ENCODE results near the gene ACVR2A. TPM values are rescaled to one million over a fixed set of nuclear protein-coding genes. Genes with fewer than 3 reads are reported as not detected.

The ACVR2A gene
- total and polyA plus RNA-seq, 8 donors, result 4.8 to 13.9 (median 7.0) TPM

DNA sequence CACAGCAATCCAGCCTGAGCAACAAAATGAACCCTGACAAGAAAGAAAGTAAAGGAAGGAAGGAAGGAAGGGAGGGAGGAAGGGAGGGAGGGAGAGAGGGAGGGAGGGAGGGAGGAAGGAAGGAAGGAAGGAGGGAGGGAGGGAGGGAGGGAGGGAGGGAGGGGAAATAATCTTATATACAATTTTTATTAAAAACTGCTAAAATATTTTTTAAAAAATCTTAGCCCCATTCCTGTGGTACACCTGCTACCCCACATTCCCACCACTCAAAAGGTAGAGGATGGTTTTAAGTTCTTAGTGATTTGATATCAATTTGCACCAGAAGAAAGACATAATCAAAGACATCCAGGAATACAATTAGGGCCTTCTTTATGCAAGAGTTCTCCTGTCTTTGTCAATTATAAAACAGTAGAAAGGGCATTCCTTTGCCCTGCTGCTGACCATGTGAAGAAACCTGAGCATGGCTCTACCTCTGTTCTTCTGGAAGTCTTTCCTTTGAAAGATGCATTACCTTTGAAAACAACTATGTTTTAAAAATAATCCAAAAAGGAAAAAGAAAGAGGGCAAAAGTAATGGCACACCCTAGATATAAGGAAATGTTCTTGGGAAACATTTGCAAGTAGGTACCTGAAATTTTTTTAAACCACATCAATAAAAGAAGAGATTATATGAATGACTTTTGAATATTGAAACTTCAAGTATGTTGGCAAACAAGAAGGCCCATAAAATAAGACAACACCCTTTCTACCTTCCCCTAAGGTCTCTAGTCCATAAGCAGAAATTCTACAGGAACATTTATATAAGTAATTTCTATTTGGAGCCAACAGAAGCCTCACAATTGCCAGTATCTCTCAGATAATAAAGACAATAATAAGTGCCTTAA is 33.7 kb upstream of the ACVR2A start:
- no peak for TF ChIP-seq CTCF (IDR thresholded peaks at IDR 0.05)
- ATAC-seq, result no peak
- Histone ChIP-seq H3K4me1 (no peaks in the 10 kb centered on the region), H3K9me3 (no peaks in the 10 kb centered on the region), H3K4me3 (no peak overlapping the region), H3K27me3 (no peaks in the 10 kb centered on the region), H3K27ac (no peak overlapping the region), H3K36me3 (no peaks in the 10 kb centered on the region)
- intact Hi-C loops (cut with DNase I), result no loop called here
- DNase-seq, result no peak
- peak; percentile 87 for FAIRE-seq

DNA sequence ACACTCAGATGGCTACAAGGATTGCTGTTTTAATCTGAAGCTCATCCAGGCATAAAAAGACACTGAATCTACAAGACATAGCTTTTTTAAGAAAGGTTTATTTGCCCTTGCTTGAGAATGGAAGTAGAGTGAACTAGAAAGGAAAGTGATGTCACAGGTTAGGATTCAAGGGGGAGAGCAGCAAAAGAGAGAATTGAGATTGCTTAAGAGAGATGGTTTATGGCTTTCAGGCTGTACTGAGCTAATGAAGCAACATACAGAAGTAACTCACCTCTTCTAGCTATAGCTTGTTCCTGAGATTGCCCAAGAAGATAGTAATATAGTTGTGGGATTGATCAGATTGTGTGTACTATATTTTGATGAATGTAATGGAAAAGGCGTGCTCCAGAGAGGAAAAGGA is 26.1 kb upstream of the ACVR2A start:
- ATAC-seq (no peak), DNase-seq (no peak), FAIRE-seq (no peak)
- H3K9me3 ChIP-seq, result no peaks in the 10 kb centered on the region
- 89 to 92% methylated on average over 1 of the region's 1 CpG for WGBS, 2 donors
- no peak for TF ChIP-seq CTCF (IDR thresholded peaks at IDR 0.05)
- H3K27ac ChIP-seq, result no peak overlapping the region
- intact Hi-C loops (cut with DNase I), result no loop called here
- no peaks in the 10 kb centered on the region for H3K27me3 ChIP-seq
- no peaks in the 10 kb centered on the region for H3K36me3 ChIP-seq
- H3K4me1 ChIP-seq, result no peaks in the 10 kb centered on the region
- H3K4me3 ChIP-seq, result no peak overlapping the region

- FAIRE-seq (peak; percentile 17), DNase-seq (no peak), ATAC-seq (no peak)
- no peaks in the 10 kb centered on the region for H3K36me3 ChIP-seq
- no peak overlapping the region for H3K27ac ChIP-seq
- 45 to 50% methylated on average over 3 of the region's 3 CpGs for WGBS, 2 donors
- intact Hi-C loops (cut with DNase I), result no loop called here
- H3K4me3 ChIP-seq, result no peak overlapping the region
- H3K27me3 ChIP-seq, result no peaks in the 10 kb centered on the region
- no peaks in the 10 kb centered on the region for H3K4me1 ChIP-seq
- no peaks in the 10 kb centered on the region for H3K9me3 ChIP-seq
- no peak for TF ChIP-seq CTCF (IDR thresholded peaks at IDR 0.05)
Measured at GRCh38 chr2:147824620-147825019, 20.2 kb upstream of the ACVR2A start.

DNA sequence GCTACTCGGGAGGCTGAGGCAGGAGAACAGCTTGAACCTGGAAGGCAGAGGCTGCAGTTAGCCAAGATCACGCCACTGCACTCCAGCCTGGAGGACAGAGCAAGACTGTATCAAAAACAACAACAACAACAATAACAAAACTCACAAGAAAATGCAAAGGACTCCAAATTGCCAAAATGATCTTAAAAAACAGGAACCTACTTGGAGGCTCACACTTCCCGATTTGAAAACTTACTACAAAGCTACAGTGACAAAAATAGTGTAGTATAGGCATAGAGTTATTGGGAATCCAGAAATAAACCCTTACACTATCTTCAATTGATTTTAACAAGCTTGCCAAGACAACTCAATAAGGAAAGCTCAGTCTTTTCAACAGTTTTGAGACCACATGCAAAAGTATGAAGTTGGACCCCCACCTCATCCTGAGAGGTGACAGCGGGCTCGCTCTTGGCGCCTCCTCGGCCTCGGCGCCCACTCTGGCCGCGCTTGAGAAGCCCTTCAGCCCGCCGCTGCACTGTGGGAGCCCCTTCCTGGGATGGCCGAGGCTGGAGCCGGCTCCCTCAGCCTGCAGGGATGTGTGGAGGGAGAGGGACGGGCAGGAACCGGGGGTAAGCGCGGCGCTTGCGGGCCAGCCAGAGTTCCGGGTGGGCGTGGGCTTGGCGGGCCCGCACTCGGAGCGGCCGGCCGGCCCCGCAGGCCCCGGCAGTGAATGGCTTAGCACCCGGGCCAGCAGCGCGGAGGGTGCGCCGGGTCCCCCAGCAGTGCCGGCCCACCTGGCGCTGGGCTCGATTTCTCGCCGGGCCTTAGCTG is 18.3 kb upstream of the ACVR2A start:
- Histone ChIP-seq H3K9me3 (no peaks in the 10 kb centered on the region), H3K27me3 (no peaks in the 10 kb centered on the region), H3K4me3 (no peak overlapping the region), H3K27ac (no peak overlapping the region), H3K4me1 (no peaks in the 10 kb centered on the region), H3K36me3 (no peaks in the 10 kb centered on the region)
- ATAC-seq, result no peak
- WGBS, 2 donors, result 94 to 95% methylated on average over 32 to 41 of the region's 41 CpGs
- no peak for TF ChIP-seq CTCF (IDR thresholded peaks at IDR 0.05)
- intact Hi-C loops (cut with DNase I), result no loop called here
- FAIRE-seq, result no peak
- DNase-seq, result peak in 1 of 6 donors; percentile 57

GRCh38 chr2:147827088-147827375 is 17.8 kb upstream of the ACVR2A start:
- no peak for DNase-seq
- 85 to 89% methylated on average over 13 to 16 of the region's 16 CpGs for WGBS, 2 donors
- intact Hi-C loops (cut with DNase I), result no loop called here
- Histone ChIP-seq H3K36me3 (no peaks in the 10 kb centered on the region), H3K4me3 (no peak overlapping the region), H3K27me3 (no peaks in the 10 kb centered on the region), H3K4me1 (no peaks in the 10 kb centered on the region), H3K9me3 (no peaks in the 10 kb centered on the region), H3K27ac (no peak overlapping the region)
- TF ChIP-seq CTCF (IDR thresholded peaks at IDR 0.05), result no peak
- no peak for FAIRE-seq
- ATAC-seq, result no peak
